ENCODE data around the gene SLC9C2.
"Not testable (repeated sequence)": the region's sequence is repeated elsewhere in the genome, so short reads cannot be mapped to it uniquely, and the experiment has no call there.

Gene SLC9C2

GRCh38 chr1:173580658-173581057 is 22.2 kb downstream of the SLC9C2 start:
- in situ Hi-C loops (cut with MboI; ENCODE audit: low sequenced_read_pairs) = no loop called here

GRCh38 chr1:173580071-173580470 is 22.8 kb downstream of the SLC9C2 start:
- in situ Hi-C loops (cut with MboI; ENCODE audit: low sequenced_read_pairs) = no loop called here

- in situ Hi-C loops (cut with MboI; ENCODE audit: low sequenced_read_pairs) = no loop called here
Measured at GRCh38 chr1:173573596-173573995, 29.3 kb downstream of the SLC9C2 start.

- in situ Hi-C loops (cut with MboI; ENCODE audit: low sequenced_read_pairs) = no loop called here
Measured at GRCh38 chr1:173572201-173572873, 30.5 kb downstream of the SLC9C2 start.

GRCh38 chr1:173570370-173571007 is 32.4 kb downstream of the SLC9C2 start:
- in situ Hi-C loops (cut with MboI; ENCODE audit: low sequenced_read_pairs) = no loop called here

- in situ Hi-C loops (cut with MboI; ENCODE audit: low sequenced_read_pairs) = no loop called here
Measured at GRCh38 chr1:173568483-173568882, 34.4 kb downstream of the SLC9C2 start.

- in situ Hi-C loops (cut with MboI; ENCODE audit: low sequenced_read_pairs) = not testable (repeated sequence)
Measured at GRCh38 chr1:173563846-173564245, 39.0 kb downstream of the SLC9C2 start.

- in situ Hi-C loops (cut with MboI; ENCODE audit: low sequenced_read_pairs) = no loop called here
Measured at GRCh38 chr1:173562813-173563212, 40.1 kb downstream of the SLC9C2 start.

- in situ Hi-C loops (cut with MboI; ENCODE audit: low sequenced_read_pairs) = no loop called here
Measured at GRCh38 chr1:173561263-173561662, 41.6 kb downstream of the SLC9C2 start.

- in situ Hi-C loops (cut with MboI; ENCODE audit: low sequenced_read_pairs) = no loop called here
Measured at GRCh38 chr1:173560285-173560880, 42.5 kb downstream of the SLC9C2 start.

- in situ Hi-C loops (cut with MboI; ENCODE audit: low sequenced_read_pairs) = no loop called here
Measured at GRCh38 chr1:173555651-173556305, 47.1 kb downstream of the SLC9C2 start.

GRCh38 chr1:173554541-173555250 is 48.2 kb downstream of the SLC9C2 start:
- in situ Hi-C loops (cut with MboI; ENCODE audit: low sequenced_read_pairs) = no loop called here

GRCh38 chr1:173554089-173554488 is 48.8 kb downstream of the SLC9C2 start:
- in situ Hi-C loops (cut with MboI; ENCODE audit: low sequenced_read_pairs) = no loop called here

GRCh38 chr1:173553312-173553711 is 49.6 kb downstream of the SLC9C2 start:
- in situ Hi-C loops (cut with MboI; ENCODE audit: low sequenced_read_pairs) = no loop called here

- in situ Hi-C loops (cut with MboI; ENCODE audit: low sequenced_read_pairs) = no loop called here
Measured at GRCh38 chr1:173551699-173552098, 51.2 kb downstream of the SLC9C2 start.

- in situ Hi-C loops (cut with MboI; ENCODE audit: low sequenced_read_pairs) = no loop called here
Measured at GRCh38 chr1:173549813-173550212, 53.1 kb downstream of the SLC9C2 start.

- in situ Hi-C loops (cut with MboI; ENCODE audit: low sequenced_read_pairs) = no loop called here
Measured at GRCh38 chr1:173545688-173546087, 57.2 kb downstream of the SLC9C2 start.

- in situ Hi-C loops (cut with MboI; ENCODE audit: low sequenced_read_pairs) = no loop called here
Measured at GRCh38 chr1:173536223-173536622, 66.6 kb downstream of the SLC9C2 start.

- in situ Hi-C loops (cut with MboI; ENCODE audit: low sequenced_read_pairs) = no loop called here
Measured at GRCh38 chr1:173532237-173532636, 70.6 kb downstream of the SLC9C2 start.

GRCh38 chr1:173530795-173531693 is 71.8 kb downstream of the SLC9C2 start:
- in situ Hi-C loops (cut with MboI; ENCODE audit: low sequenced_read_pairs) = no loop called here

Measured in HL-60/S4 treated with retinoic acid at 250 ng/mL for 4 days and 3 days (cell line).